Stimulated activated CD8-positive, alpha-beta memory T cell treated with anti-CD3 and anti-CD28 coated beads, Interleukin-12 subunit alpha, Interleukin-12 subunit beta, amount 100 ng/mL, for 1 hour (primary cell): Measurements from ENCODE around the gene ERCC5.

Experiments used
- DNase-seq: peaks from one replicate; pipeline ENCODE4 v3.0.0-alpha.2; 2020; ENCODE audit warnings: low read depth

Gene ERCC5

GRCh38 chr13:102845630-102846260 is at the start of gene ERCC5:
ERCC5 (plus strand) TSS chr13:102846032; CDS start chr13:102846267, 235 bp downstream.
- DNase-seq: peak; percentile 93

- DNase-seq: peak; percentile 37
Observed at GRCh38 chr13:102798581-102799425, 47.0 kb upstream of the ERCC5 start, which contains the start of the genes BIVM and POGLUT2. BIVM (plus strand) TSS chr13:102799119; CDS start chr13:102807268, 8,149 bp downstream. POGLUT2 (minus strand) TSS chr13:102798976; CDS start chr13:102798670, 306 bp downstream.

GRCh38 chr13:102799426-102800144 is 46.2 kb upstream of the ERCC5 start:
- DNase-seq: no peak

DNA sequence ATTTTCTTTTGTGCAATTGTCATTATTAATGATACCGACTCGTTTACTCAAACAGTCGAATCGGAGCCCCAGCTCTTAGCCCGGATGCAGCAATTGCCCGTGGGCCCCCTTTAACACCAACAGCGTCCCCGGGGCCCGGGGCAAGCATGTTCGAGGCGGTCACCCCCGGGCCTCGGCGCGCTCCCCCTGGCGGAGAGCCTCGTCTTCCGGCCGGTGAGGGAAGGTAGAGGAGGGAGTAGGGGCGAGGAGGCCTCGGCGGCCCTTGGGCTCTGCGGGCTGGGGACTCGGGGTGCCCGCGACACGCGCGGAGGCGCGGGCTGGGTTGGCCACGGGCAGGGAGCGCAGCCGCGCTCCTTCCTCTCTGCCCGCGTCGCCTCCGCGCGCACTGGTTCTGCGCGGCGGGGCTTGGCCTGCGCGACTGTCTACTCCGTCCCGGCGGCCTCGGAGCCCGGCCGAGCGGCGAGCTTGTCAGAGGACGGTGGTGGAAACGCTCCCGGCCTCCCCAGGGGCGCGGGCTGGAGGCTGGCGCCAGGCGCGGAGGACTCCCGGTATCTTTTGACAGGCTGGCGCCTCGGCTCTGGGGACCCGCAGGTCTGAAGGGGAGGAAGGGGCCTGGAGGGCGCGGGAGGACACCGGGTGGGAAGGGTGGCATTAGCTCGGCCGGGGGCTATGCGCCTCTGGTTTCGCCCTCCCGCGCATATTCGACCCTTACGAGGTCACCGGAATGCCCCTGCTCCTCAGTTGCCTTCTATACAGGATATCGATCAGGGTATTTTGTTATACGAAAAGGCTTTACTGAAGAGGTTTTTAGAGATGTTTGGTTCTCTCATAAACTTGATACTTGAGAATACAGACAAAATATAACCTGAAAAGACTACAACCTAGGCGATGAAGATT is 45.4 kb upstream of the ERCC5 start:
- peak; percentile 68 for DNase-seq

GRCh38 chr13:102805680-102806079 is 40.2 kb upstream of the ERCC5 start:
- DNase-seq: no peak

GRCh38 chr13:102807699-102808098 is 38.1 kb upstream of the ERCC5 start:
- DNase-seq: no peak

GRCh38 chr13:102812611-102813287 is 33.1 kb upstream of the ERCC5 start:
- no peak for DNase-seq

DNA sequence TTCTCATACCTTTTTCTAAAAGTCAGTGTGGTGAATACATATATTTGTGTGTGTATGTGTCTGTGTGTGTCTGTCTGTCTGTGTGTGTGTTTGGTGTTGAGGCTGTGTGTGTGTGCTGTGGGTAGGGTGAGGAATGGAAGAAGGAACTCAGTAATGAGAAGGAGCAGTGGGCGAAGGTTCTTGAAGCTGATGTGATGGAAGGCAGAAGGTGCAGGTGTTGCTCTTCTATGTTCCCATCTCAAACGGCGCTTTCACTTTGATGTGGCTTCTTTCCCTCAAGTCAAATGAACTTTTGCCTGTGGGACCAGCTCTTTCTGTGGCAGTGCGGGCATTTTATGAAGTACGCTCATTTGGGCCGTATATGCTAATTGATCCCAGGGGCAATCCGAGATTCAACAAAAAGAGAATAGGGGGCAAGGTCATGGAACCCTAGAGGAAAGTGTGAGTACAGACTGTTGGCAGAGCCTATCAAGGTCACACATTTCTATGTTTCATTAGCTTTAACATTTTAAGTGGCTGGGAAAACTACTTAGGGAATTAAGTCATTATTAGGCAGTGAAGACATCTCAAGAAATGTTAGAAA is 31.7 kb upstream of the ERCC5 start:
- no peak for DNase-seq

DNA sequence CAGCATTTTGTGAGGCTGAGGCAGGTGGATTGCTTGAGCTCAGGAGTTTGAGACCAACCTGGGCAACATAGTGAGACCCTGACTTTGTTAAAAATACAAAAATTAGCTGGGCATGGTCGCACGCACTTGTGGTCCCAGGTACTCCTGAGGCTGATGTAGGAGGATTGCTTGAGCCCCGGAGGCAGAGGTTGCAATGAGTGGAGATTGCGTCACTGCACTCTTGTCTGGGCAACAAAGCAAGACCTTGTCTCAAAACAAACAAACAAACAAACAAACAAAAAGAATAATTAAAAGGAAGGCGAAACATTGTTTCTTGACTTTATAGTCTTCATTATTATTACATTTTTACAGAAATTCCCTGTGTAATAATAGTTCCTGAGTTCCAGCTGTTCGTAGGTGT is 31.0 kb upstream of the ERCC5 start:
- DNase-seq: no peak

GRCh38 chr13:102815788-102816187 is 30.0 kb upstream of the ERCC5 start:
- no peak for DNase-seq

DNA sequence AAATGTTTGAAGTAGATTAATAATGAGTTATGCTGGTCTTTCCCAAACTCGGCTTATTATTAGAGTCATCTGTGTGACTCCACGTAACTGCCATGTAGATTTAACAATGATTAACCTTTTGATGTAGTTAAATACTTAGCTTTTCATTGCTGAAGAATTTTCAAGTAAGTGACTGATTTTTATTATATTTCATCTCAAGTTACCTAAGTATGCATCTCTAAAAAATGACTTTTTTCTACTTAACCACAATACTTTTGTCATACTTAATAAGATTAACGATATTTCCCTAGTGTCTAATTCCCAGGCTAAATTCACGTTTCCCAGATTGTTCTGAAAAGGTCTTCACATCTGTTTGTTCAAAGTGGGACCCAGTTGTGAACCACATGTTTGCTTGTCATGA is 29.1 kb upstream of the ERCC5 start:
- no peak for DNase-seq

DNA sequence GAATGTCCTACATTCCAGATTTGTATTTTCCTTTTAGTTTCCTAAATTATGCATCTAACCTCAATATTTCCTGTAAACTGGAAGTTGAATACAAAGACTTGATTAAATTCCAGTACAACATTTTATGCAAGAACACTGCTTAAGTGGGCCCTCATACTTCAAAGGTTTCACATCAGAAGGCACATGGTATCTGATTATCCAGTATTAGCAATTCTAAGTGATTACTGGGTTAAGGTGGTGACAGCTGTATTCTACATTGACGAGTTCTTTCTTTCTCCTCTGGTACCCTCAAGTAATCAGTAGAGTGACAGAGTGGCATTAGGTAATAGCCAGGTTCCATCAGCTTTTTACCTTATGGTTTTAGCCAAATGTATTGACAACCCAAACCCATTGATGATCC is 28.6 kb upstream of the ERCC5 start:
- no peak for DNase-seq

DNA sequence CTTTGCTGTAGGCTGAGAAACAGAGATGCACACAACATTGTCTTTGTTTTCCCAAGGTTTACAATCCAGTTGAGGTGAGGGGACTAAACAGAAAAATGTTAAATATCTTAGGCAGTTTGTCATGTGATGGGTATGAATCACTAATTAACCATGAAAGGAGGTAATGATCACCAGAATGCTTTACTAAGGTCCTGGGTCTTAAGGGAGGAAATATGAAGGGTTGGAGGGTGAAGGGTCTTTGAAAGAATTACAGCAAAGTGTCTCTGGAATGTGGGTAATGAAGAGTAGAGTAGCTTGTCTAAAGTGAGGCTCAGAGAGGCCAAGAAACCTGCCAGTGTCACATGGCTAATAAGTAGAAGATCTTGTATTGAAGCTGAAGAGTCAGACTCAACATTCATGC is 27.9 kb upstream of the ERCC5 start:
- DNase-seq: no peak

DNA sequence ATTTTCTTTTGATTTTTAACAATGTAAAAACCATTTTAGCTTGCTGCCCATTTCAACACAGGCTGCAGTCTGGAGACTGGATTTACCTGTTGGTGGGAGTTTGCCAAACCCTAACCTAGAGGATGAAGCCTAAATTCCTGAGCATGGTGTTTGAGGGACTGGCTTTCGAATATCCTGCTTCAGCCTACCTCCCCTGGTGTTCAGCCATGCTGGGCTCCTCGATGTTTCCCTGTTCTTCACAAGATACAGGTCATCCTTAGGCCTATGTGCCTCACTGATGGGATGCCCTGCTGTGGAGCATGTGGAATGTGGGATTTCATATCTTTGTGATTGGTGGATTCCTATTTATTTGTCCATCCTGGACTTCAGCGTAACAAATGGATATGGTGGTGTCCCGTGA is 20.4 kb upstream of the ERCC5 start:
- DNase-seq: no peak

GRCh38 chr13:102825921-102826706 is 19.7 kb upstream of the ERCC5 start:
- no peak for DNase-seq

GRCh38 chr13:102830646-102831045 is 15.2 kb upstream of the ERCC5 start:
- no peak for DNase-seq

- DNase-seq: no peak
Observed at GRCh38 chr13:102836471-102836870, 9.4 kb upstream of the ERCC5 start.

- no peak for DNase-seq
Observed at GRCh38 chr13:102838273-102838672, 7.6 kb upstream of the ERCC5 start.

GRCh38 chr13:102838982-102839381 is 6.8 kb upstream of the ERCC5 start:
- DNase-seq: no peak

- no peak for DNase-seq
Observed at GRCh38 chr13:102839462-102839861, 6.4 kb upstream of the ERCC5 start.
